ENCODE measurements around the gene DHCR24.

- TF ChIP-seq POLR2A (IDR thresholded peaks at IDR 0.05; ENCODE audit: low read length) (no peak), GATA1 (IDR thresholded peaks at IDR 0.05; ENCODE audit: low read depth, low read length) (no peak)
Measured at GRCh38 chr1:54904476-54905048, 17.6 kb upstream of the DHCR24 start.

All from erythroblast (primary cell).